Measurements from ENCODE around the gene CBLB. TPM values are rescaled to one million over a fixed set of nuclear protein-coding genes. Genes with fewer than 3 reads are reported as not detected.

CBLB gene
- total RNA-seq, 4 donors from 2014 or later = 17.0 to 33.8 (median 23.0) TPM

- 94 to 97% methylated on average over 1 of the region's 1 CpG for WGBS, 2 donors
- intact Hi-C loops (cut with DNase I; ENCODE audit: low total_unique reads) = no loop called here
- no peak for TF ChIP-seq POLR2A (IDR thresholded peaks at IDR 0.05)
- TF ChIP-seq, protein P1, sequence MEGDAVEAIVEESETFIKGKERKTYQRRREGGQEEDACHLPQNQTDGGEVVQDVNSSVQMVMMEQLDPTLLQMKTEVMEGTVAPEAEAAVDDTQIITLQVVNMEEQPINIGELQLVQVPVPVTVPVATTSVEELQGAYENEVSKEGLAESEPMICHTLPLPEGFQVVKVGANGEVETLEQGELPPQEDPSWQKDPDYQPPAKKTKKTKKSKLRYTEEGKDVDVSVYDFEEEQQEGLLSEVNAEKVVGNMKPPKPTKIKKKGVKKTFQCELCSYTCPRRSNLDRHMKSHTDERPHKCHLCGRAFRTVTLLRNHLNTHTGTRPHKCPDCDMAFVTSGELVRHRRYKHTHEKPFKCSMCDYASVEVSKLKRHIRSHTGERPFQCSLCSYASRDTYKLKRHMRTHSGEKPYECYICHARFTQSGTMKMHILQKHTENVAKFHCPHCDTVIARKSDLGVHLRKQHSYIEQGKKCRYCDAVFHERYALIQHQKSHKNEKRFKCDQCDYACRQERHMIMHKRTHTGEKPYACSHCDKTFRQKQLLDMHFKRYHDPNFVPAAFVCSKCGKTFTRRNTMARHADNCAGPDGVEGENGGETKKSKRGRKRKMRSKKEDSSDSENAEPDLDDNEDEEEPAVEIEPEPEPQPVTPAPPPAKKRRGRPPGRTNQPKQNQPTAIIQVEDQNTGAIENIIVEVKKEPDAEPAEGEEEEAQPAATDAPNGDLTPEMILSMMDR (IDR thresholded peaks at IDR 0.05) = no peak
- no peak overlapping the region for H3K4me3 ChIP-seq (ENCODE audit: low read depth, poor library complexity, severe bottlenecking)
- DNase-seq (ENCODE audit: low spot score in 2 of 2) = no peak
Observed at GRCh38 chr3:105771392-105771791, 97.4 kb downstream of the CBLB start.

GRCh38 chr3:105770410-105770809 lies 98.4 kb downstream of the CBLB start:
- WGBS, 2 donors = 88 to 94% methylated on average over 4 of the region's 4 CpGs
- intact Hi-C loops (cut with DNase I; ENCODE audit: low total_unique reads) = no loop called here
- no peak for DNase-seq (ENCODE audit: low spot score in 2 of 2)
- H3K4me3 ChIP-seq (ENCODE audit: low read depth, poor library complexity, severe bottlenecking) = no peak overlapping the region
- no peak for TF ChIP-seq POLR2A (IDR thresholded peaks at IDR 0.05)
- TF ChIP-seq, protein P1 (IDR thresholded peaks at IDR 0.05) = no peak

GRCh38 chr3:105767776-105768175 lies 101.0 kb downstream of the CBLB start:
- TF ChIP-seq, protein P1 (IDR thresholded peaks at IDR 0.05) = no peak
- no peak for TF ChIP-seq POLR2A (IDR thresholded peaks at IDR 0.05)
- no peak for DNase-seq (ENCODE audit: low spot score in 2 of 2)
- intact Hi-C loops (cut with DNase I; ENCODE audit: low total_unique reads) = no loop called here
- H3K4me3 ChIP-seq (ENCODE audit: low read depth, poor library complexity, severe bottlenecking) = no peak overlapping the region

DNA sequence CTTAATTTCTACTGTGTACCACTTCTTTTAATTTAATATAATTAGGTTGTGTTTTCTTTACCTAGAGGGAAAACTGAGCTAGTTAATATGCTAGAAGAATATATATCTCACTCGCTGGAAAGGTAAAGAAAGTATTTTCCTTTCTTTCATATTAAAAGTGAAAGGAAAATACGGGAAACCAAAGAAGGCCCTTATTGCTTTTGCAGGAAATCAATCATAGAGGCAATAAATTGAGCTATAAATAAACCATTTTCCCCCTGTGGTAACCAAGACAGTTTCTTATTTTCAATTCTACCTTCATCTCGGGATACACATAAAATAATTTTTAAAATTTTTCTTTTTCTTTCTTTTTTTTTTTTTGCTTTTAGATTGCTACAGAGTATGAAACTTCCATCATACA lies 101.6 kb downstream of the CBLB start:
- 78 to 81% methylated on average over 3 of the region's 3 CpGs for WGBS, 2 donors
- no peak for DNase-seq (ENCODE audit: low spot score in 2 of 2)
- TF ChIP-seq, protein P1 (IDR thresholded peaks at IDR 0.05) = no peak
- TF ChIP-seq POLR2A (IDR thresholded peaks at IDR 0.05) = no peak
- no peak overlapping the region for H3K4me3 ChIP-seq (ENCODE audit: low read depth, poor library complexity, severe bottlenecking)
- intact Hi-C loops (cut with DNase I; ENCODE audit: low total_unique reads) = no loop called here

GRCh38 chr3:105765308-105765639 lies 103.5 kb downstream of the CBLB start:
- intact Hi-C loops (cut with DNase I; ENCODE audit: low total_unique reads) = no loop called here
- no peak overlapping the region for H3K4me3 ChIP-seq (ENCODE audit: low read depth, poor library complexity, severe bottlenecking)
- TF ChIP-seq POLR2A (IDR thresholded peaks at IDR 0.05) = no peak
- DNase-seq (ENCODE audit: low spot score in 2 of 2) = no peak

- WGBS, 2 donors = 78 to 87% methylated on average over 2 of the region's 2 CpGs
- TF ChIP-seq, protein P1 (IDR thresholded peaks at IDR 0.05) = no peak
- TF ChIP-seq POLR2A (IDR thresholded peaks at IDR 0.05) = no peak
- intact Hi-C loops (cut with DNase I; ENCODE audit: low total_unique reads) = no loop called here
- DNase-seq (ENCODE audit: low spot score in 2 of 2) = no peak
- no peak overlapping the region for H3K4me3 ChIP-seq (ENCODE audit: low read depth, poor library complexity, severe bottlenecking)
Observed at GRCh38 chr3:105764378-105765307, 104.2 kb downstream of the CBLB start.
